SU-DHL-6 (cell line): ENCODE data around the gene LEP.

ENCODE experiments used
- H2AFZ ChIP-seq: fragments of 200-600 bp; sonication (generic); 2 replicates; pipeline ENCODE4 v1.6.1; 2014; ENCODE audit warnings: low read depth, mild to moderate bottlenecking, moderate library complexity, mixed read lengths, antibody characterized with exemption, low read length; ENCODE audit not compliant: severe bottlenecking
- H3F3A ChIP-seq: fragments of 200-600 bp; shearing (Covaris generic); 2 replicates; pipeline ENCODE4 v1.6.0; 2016; ENCODE audit warnings: antibody characterized with exemption, mild to moderate bottlenecking; ENCODE audit not compliant: insufficient read depth
- H3K27ac ChIP-seq: fragments of 200-600 bp; sonication (generic); 2 replicates; pipeline ENCODE4 v1.5.1; 2016; ENCODE audit warnings: low read depth, mild to moderate bottlenecking, low read length, moderate library complexity, mixed read lengths
- H3K27me3 ChIP-seq: fragments of 200-600 bp; sonication (generic), shearing (Covaris generic); 2 replicates; pipeline ENCODE4 v1.6.0; 2014; ENCODE audit warnings: mild to moderate bottlenecking, low read length
- H3K36me3 ChIP-seq: fragments of 200-600 bp; sonication (generic); 2 replicates; pipeline ENCODE4 v1.6.1; 2014; ENCODE audit warnings: mild to moderate bottlenecking, low read length, mixed read lengths
- H3K4me2 ChIP-seq: fragments of 300-600, 200-600 bp; shearing (Covaris generic), sonication (generic); 2 replicates; pipeline ENCODE4 v1.6.0; 2014; ENCODE audit warnings: low read length, low read depth, mild to moderate bottlenecking; ENCODE audit not compliant: poor library complexity, severe bottlenecking
- H3K4me3 ChIP-seq: fragments of 200-600 bp; sonication (generic); 2 replicates; pipeline ENCODE4 v1.5.1; 2014; ENCODE audit warnings: antibody characterized with exemption, low read length, mild to moderate bottlenecking, mixed read lengths; ENCODE audit not compliant: insufficient read depth, poor library complexity, severe bottlenecking
- H3K79me2 ChIP-seq: fragments of 200-600 bp; sonication (generic); 2 replicates; pipeline ENCODE4 v1.6.1; 2014; ENCODE audit warnings: mild to moderate bottlenecking, low read length, moderate library complexity; ENCODE audit not compliant: insufficient read depth
- H3K9ac ChIP-seq: fragments of 200-600 bp; sonication (generic); 2 replicates; pipeline ENCODE4 v1.7.0; 2014; ENCODE audit warnings: mild to moderate bottlenecking, low read length
- H3K9me2 ChIP-seq: fragments of 200-600 bp; sonication (generic); replicated peaks from 2 replicates; pipeline ENCODE4 v1.6.1; 2014; ENCODE audit warnings: low read length; ENCODE audit not compliant: insufficient read depth
- H3K9me3 ChIP-seq: fragments of 200-600 bp; sonication (generic); 2 replicates; pipeline ENCODE4 v1.6.1; 2014; ENCODE audit warnings: low read length, mixed read lengths; ENCODE audit not compliant: insufficient read depth
- H4K20me1 ChIP-seq: fragments of 200-600 bp; sonication (generic); 2 replicates; pipeline ENCODE4 v1.6.1; 2014; ENCODE audit warnings: low read depth, mild to moderate bottlenecking, antibody characterized with exemption, low read length, moderate library complexity, mixed read lengths
- CTCF ChIP-seq: fragments of 200-600 bp; sonication (generic); IDR thresholded peaks from one replicate; pipeline ENCODE4 v1.5.1; 2017; ENCODE audit warnings: antibody characterized with exemption, mild to moderate bottlenecking, low read length, moderate library complexity; ENCODE audit not compliant: insufficient read depth, poor library complexity, severe bottlenecking
- EZH2phosphoT487 ChIP-seq: fragments of 200-600 bp; sonication (generic), shearing (Covaris generic); conservative IDR thresholded peaks from 2 replicates; pipeline ENCODE4 v1.6.1; 2018; ENCODE audit warnings: mild to moderate bottlenecking, antibody characterized with exemption, low read length, moderate library complexity, mixed read lengths

Gene LEP

DNA sequence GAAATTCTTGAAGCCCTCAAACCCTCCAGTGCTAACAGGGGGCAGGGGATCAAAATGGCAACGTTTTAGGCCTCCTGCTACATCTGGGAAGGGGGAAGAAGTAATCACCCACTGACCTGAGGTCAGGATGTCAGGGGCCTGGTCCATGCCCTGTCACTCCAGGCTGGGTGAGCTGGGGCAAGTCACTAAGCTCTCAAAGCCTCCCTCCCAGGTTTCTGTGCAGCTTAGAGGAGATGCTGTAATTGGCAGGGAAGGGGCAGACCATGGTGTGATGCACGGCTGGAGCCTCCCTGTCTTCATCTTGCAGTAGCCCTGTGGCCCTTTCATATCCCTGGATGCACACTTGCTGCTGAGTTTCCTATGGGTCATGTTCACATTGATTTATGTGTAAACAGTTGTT lies 27.2 kb downstream of the LEP start:
- Histone ChIP-seq H4K20me1 (no peaks in the 10 kb centered on the region), H2AFZ (no peak overlapping the region), H3K4me2 (no peak overlapping the region), H3F3A (no peaks in the 10 kb centered on the region), H3K4me3 (no peak overlapping the region), H3K9me3 (no peaks in the 10 kb centered on the region), H3K9me2 (no peaks in the 10 kb centered on the region), H3K27ac (no peak overlapping the region), H3K79me2 (no peaks in the 10 kb centered on the region), H3K9ac (no peak overlapping the region), H3K27me3 (no peaks in the 10 kb centered on the region), H3K36me3 (no peaks in the 10 kb centered on the region)
- TF ChIP-seq EZH2phosphoT487, result no peak
- TF ChIP-seq CTCF, result no peak

DNA sequence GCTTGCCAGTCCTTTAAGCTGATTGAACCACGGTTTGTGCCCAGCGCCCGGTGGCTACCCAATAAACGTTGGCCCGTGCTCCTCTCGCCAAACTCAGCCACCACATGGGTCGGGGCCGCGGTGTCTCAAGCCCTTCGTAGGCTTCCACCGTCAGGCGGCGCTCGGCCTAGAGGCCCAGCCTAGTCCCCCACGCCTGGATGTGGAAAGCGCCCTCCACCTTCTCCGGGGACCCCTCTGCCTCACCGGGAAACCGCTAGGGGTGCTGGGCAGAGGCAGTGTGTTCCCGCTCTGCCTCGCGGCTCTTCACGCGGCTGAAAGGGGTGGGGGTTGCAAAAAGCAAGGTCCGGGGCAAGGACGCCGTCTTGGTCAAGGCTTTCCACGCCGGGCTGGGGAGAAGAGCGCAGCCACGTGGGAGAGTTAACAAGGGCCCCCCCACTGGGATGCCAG lies 29.8 kb downstream of the LEP start:
- TF ChIP-seq CTCF (no peak), EZH2phosphoT487 (no peak)
- Histone ChIP-seq H3K4me2 (no peak overlapping the region), H4K20me1 (no peaks in the 10 kb centered on the region), H3K36me3 (no peaks in the 10 kb centered on the region), H3K4me3 (no peak overlapping the region), H3K9me2 (no peaks in the 10 kb centered on the region), H3K27me3 (no peaks in the 10 kb centered on the region), H3K79me2 (no peaks in the 10 kb centered on the region), H3K9me3 (no peaks in the 10 kb centered on the region), H2AFZ (no peak overlapping the region), H3K9ac (no peak overlapping the region), H3F3A (no peaks in the 10 kb centered on the region), H3K27ac (no peak overlapping the region)

DNA sequence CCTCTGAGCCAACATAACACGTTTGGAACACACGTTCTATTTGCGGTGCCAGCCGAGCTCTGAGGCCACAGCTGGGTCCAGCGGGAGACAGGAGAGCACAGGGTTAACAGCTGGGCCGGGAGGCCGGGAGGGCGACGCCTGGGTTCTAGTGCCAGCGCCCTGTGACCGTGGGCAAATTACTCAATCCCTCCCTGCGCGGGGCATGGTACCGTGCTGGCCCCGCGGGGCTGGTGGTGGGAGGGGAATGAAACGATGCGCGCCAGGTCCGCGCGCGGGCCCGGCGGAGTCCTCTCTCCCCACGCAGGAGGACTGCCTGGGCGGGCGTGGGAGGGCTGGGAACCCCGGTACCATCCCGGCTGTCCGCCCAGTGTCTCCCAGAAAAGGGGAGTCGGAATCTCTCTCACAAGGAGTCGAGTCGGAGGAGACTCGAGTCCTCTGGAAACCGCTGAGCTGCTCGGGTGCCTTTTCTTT lies 30.4 kb downstream of the LEP start:
- Histone ChIP-seq H3K79me2 (no peaks in the 10 kb centered on the region), H3K4me2 (no peak overlapping the region), H3K9me2 (no peaks in the 10 kb centered on the region), H3K36me3 (no peaks in the 10 kb centered on the region), H3F3A (no peaks in the 10 kb centered on the region), H2AFZ (no peak overlapping the region), H3K27me3 (no peaks in the 10 kb centered on the region), H3K4me3 (no peak overlapping the region), H3K27ac (no peak overlapping the region), H3K9ac (no peak overlapping the region), H4K20me1 (no peaks in the 10 kb centered on the region), H3K9me3 (no peaks in the 10 kb centered on the region)
- TF ChIP-seq EZH2phosphoT487 (no peak), CTCF (no peak)
